Thyroid gland (tissue), 4 donors: ENCODE results near the gene GOLM1.

Experiments
- POLR2A ChIP-seq, 2 donors: fragments of 450-650 bp; IDR thresholded peaks; one replicate each; pipeline ENCODE4 v1.6.1; 2017; ENCODE audit warnings: antibody characterized with exemption in 2 of 2, mild to moderate bottlenecking in 2 of 2, moderate library complexity in 1 of 2
- TF ChIP-seq, protein P1 (sequence below), 6 experiments: fragments of 200-600 bp in 3 of 6; fragments of 450-650 bp in 3 of 6; sonication (generic) in 3 of 6; IDR thresholded peaks; one replicate each; pipeline ENCODE4 v1.5.1; 2016 to 2019; ENCODE audit warnings: antibody characterized with exemption in 6 of 6, mild to moderate bottlenecking in 2 of 6, inconsistent platforms in 1 of 6, moderate library complexity in 1 of 6

DNA sequence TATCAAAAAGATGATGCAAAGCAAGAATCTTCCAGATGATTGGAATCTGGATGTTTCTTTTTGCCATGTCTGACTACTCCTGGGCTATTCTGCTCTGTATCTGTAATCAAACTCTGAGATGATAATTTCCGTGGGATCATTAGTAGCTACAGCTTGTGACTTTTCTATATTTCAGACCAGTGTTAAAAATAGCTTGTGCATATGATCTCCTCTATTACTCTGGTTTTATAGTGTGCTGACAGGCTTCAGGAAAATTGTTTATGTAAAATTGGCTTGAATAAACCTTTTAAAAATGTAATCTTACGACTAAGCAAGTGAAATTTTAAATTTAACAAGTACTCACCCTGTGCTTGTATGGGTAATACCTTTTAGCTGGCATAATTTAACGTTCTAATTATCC is 118.0 kb downstream of the GOLM1 start:
- TF ChIP-seq, protein P1, sequence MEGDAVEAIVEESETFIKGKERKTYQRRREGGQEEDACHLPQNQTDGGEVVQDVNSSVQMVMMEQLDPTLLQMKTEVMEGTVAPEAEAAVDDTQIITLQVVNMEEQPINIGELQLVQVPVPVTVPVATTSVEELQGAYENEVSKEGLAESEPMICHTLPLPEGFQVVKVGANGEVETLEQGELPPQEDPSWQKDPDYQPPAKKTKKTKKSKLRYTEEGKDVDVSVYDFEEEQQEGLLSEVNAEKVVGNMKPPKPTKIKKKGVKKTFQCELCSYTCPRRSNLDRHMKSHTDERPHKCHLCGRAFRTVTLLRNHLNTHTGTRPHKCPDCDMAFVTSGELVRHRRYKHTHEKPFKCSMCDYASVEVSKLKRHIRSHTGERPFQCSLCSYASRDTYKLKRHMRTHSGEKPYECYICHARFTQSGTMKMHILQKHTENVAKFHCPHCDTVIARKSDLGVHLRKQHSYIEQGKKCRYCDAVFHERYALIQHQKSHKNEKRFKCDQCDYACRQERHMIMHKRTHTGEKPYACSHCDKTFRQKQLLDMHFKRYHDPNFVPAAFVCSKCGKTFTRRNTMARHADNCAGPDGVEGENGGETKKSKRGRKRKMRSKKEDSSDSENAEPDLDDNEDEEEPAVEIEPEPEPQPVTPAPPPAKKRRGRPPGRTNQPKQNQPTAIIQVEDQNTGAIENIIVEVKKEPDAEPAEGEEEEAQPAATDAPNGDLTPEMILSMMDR (IDR thresholded peaks at IDR 0.05): no peak
- TF ChIP-seq POLR2A (IDR thresholded peaks at IDR 0.05): no peak
